HUES48 (cell line): Measurements from ENCODE around the gene EDARADD.

ENCODE experiments used
- H3K27ac ChIP-seq: one replicate; pipeline ENCODE4 v1.7.0; 2013; ENCODE audit warnings: low read depth, low read length, inconsistent platforms
- H3K27me3 ChIP-seq: 2 replicates; pipeline ENCODE4 v1.6.1; 2013; ENCODE audit warnings: mild to moderate bottlenecking, low read length; ENCODE audit not compliant: control insufficient read depth, insufficient read depth
- H3K36me3 ChIP-seq: 2 replicates; pipeline ENCODE4 v1.6.1; 2013; ENCODE audit warnings: low read length; ENCODE audit not compliant: control insufficient read depth, insufficient read depth
- H3K4me1 ChIP-seq: 2 replicates; pipeline ENCODE4 v1.6.1; 2013; ENCODE audit warnings: mild to moderate bottlenecking, low read length; ENCODE audit not compliant: control insufficient read depth, insufficient read depth
- H3K4me3 ChIP-seq: 2 replicates; pipeline ENCODE4 v1.5.1; 2013; ENCODE audit warnings: mild to moderate bottlenecking, low read depth, low read length
- H3K9ac ChIP-seq: 2 replicates; pipeline ENCODE4 v1.6.1; 2013; ENCODE audit warnings: mild to moderate bottlenecking, low read depth, low read length, moderate library complexity
- H3K9me3 ChIP-seq: 2 replicates; pipeline ENCODE4 v1.6.1; 2013; ENCODE audit warnings: low read length; ENCODE audit not compliant: control insufficient read depth, insufficient read depth

Gene EDARADD

GRCh38 chr1:236532850-236533249 is 138.8 kb downstream of the EDARADD start:
- H3K27ac ChIP-seq, result no peak overlapping the region

GRCh38 chr1:236534151-236534651 is 140.1 kb downstream of the EDARADD start:
- no peak overlapping the region for H3K9ac ChIP-seq
- no peaks in the 10 kb centered on the region for H3K36me3 ChIP-seq
- no peak overlapping the region for H3K27ac ChIP-seq
- H3K4me1 ChIP-seq, result no peaks in the 10 kb centered on the region
- H3K9me3 ChIP-seq, result no peaks in the 10 kb centered on the region
- H3K4me3 ChIP-seq, result no peak overlapping the region
- no peaks in the 10 kb centered on the region for H3K27me3 ChIP-seq

More at GRCh38 chr1:236532850-236533249, 138.8 kb downstream of the EDARADD start:
- Histone ChIP-seq H3K36me3 (no peaks in the 10 kb centered on the region), H3K4me1 (no peaks in the 10 kb centered on the region), H3K9me3 (no peaks in the 10 kb centered on the region), H3K4me3 (no peak overlapping the region), H3K27me3 (no peaks in the 10 kb centered on the region), H3K9ac (no peak overlapping the region)
